HG03045 (cell line): ENCODE results near the gene TAS1R2.
"Not testable (repeated sequence)": the region's sequence is repeated elsewhere in the genome, so short reads cannot be mapped to it uniquely, and the experiment has no call there.

ENCODE experiments used
- ATAC-seq: cut with Tn5 transposase; IDR thresholded peaks from one replicate; pipeline ENCODE4 v1.9.1; 2021; ENCODE audit warnings: mild to moderate bottlenecking, moderate library complexity; ENCODE audit not compliant: unreplicated experiment

The TAS1R2 gene

GRCh38 chr1:18869847-18870594 lies 10.6 kb upstream of the TAS1R2 start:
- no peak for ATAC-seq

GRCh38 chr1:18868801-18869424 lies 9.5 kb upstream of the TAS1R2 start:
- ATAC-seq = no peak

GRCh38 chr1:18868354-18868753 lies 8.9 kb upstream of the TAS1R2 start:
- ATAC-seq = no peak

- ATAC-seq = no peak
Measured at GRCh38 chr1:18866846-18867245, 7.4 kb upstream of the TAS1R2 start.

- ATAC-seq = no peak
Measured at GRCh38 chr1:18866314-18866713, 6.9 kb upstream of the TAS1R2 start.

GRCh38 chr1:18865176-18865575 lies 5.7 kb upstream of the TAS1R2 start:
- ATAC-seq = no peak

- no peak for ATAC-seq
Measured at GRCh38 chr1:18861590-18861989, 2.1 kb upstream of the TAS1R2 start.

- ATAC-seq = no peak
Measured at GRCh38 chr1:18861082-18861481, 1.6 kb upstream of the TAS1R2 start.

GRCh38 chr1:18858070-18858688 lies 1.3 kb downstream of the TAS1R2 start:
- ATAC-seq = no peak

- no peak for ATAC-seq
Measured at GRCh38 chr1:18856435-18856834, 3.0 kb downstream of the TAS1R2 start.

GRCh38 chr1:18855573-18855972 lies 3.9 kb downstream of the TAS1R2 start:
- no peak for ATAC-seq

GRCh38 chr1:18854331-18855025 lies 5.0 kb downstream of the TAS1R2 start:
- no peak for ATAC-seq

- ATAC-seq = no peak
Measured at GRCh38 chr1:18852501-18852900, 7.0 kb downstream of the TAS1R2 start.

GRCh38 chr1:18849261-18849711 lies 10.2 kb downstream of the TAS1R2 start:
- ATAC-seq = no peak

- ATAC-seq = not testable (repeated sequence)
Measured at GRCh38 chr1:18847723-18848122, 11.7 kb downstream of the TAS1R2 start.

GRCh38 chr1:18840145-18840544 lies 19.3 kb downstream of the TAS1R2 start:
- no peak for ATAC-seq

- no peak for ATAC-seq
Measured at GRCh38 chr1:18836654-18837053, 22.8 kb downstream of the TAS1R2 start.

GRCh38 chr1:18832319-18832718 lies 27.1 kb downstream of the TAS1R2 start:
- not testable (repeated sequence) for ATAC-seq

- no peak for ATAC-seq
Measured at GRCh38 chr1:18831656-18832055, 27.8 kb downstream of the TAS1R2 start.

- no peak for ATAC-seq
Measured at GRCh38 chr1:18830596-18830995, 28.9 kb downstream of the TAS1R2 start.

- ATAC-seq = no peak
Measured at GRCh38 chr1:18829671-18830070, 29.8 kb downstream of the TAS1R2 start.
